H1 (cell line): Measurements from ENCODE around the gene KIR2DL3. TPM values are rescaled to one million over a fixed set of nuclear protein-coding genes. Genes with fewer than 3 reads are reported as not detected.

Experiments
- CTCF ChIA-PET: fragments of 300-600 bp; sonication (Branson Sonifier 250); formaldehyde crosslinking; loops from one replicate; lab custom pipeline; 2021; ENCODE audit not compliant: partially characterized antibody; lab: Charles Lee
- POLR2A ChIA-PET: fragments of 300-600 bp; sonication (Branson Sonifier 250); formaldehyde crosslinking; loops from one replicate; lab custom pipeline; 2021; ENCODE audit warnings: inconsistent platforms; ENCODE audit not compliant: partially characterized antibody; lab: Charles Lee
- DNase-seq, 2 experiments: peaks; one replicate each; pipeline versions ENCODE4 v3.0.0 to v3.0.0-alpha.2; 2010 to 2022; ENCODE audit warnings: low spot score in 2 of 2, low read depth in 1 of 2, mixed read lengths in 1 of 2
- FAIRE-seq: peaks from 2 replicates; lab custom pipeline; 2011; peaks lifted over from hg19 to GRCh38; lab: Jason Lieb, UNC
- H2AFZ ChIP-seq: 2 replicates; pipeline ENCODE4 v1.8.1; 2012; ENCODE audit warnings: low read length, inconsistent platforms
- H2AK5ac ChIP-seq: 2 replicates; pipeline ENCODE4 v1.6.1; 2013; ENCODE audit warnings: low read depth, low read length
- H2BK120ac ChIP-seq: replicated peaks from 2 replicates; pipeline ENCODE3; 2013; ENCODE audit warnings: low read depth, low read length, inconsistent platforms
- H2BK12ac ChIP-seq: 2 replicates; pipeline ENCODE4 v1.6.1; 2013; ENCODE audit warnings: low read depth, low read length
- H2BK15ac ChIP-seq: 2 replicates; pipeline ENCODE4 v1.6.1; 2013; ENCODE audit warnings: low read length
- H2BK20ac ChIP-seq: 2 replicates; pipeline ENCODE4 v1.6.1; 2013; ENCODE audit warnings: low read length
- H2BK5ac ChIP-seq: 2 replicates; pipeline ENCODE4 v1.6.1; 2013; ENCODE audit warnings: low read depth, low read length
- H3K14ac ChIP-seq: 2 replicates; pipeline ENCODE4 v1.6.1; 2013; ENCODE audit warnings: inconsistent platforms; ENCODE audit not compliant: insufficient read length
- H3K18ac ChIP-seq: 2 replicates; pipeline ENCODE4 v1.6.1; 2013; ENCODE audit warnings: low read length; ENCODE audit errors: extremely low read depth
- H3K23ac ChIP-seq: 2 replicates; pipeline ENCODE4 v1.6.1; 2013; ENCODE audit warnings: inconsistent platforms; ENCODE audit not compliant: insufficient read length
- H3K23me2 ChIP-seq: 2 replicates; pipeline ENCODE4 v1.6.1; 2013; ENCODE audit warnings: low read depth, low read length
- H3K27ac ChIP-seq: 2 replicates; pipeline ENCODE4 v1.6.1; 2011; ENCODE audit warnings: low read depth, low read length, inconsistent platforms
- H3K27me3 ChIP-seq, 4 experiments: replicated peaks in 1 of 4; 1 replicate in 1 of 4; 2 replicates in 3 of 4; pipeline versions ENCODE4 v1.6.1 to v1.8.1; 2011 to 2013; ENCODE audit warnings: low read length in 3 of 4, mild to moderate bottlenecking in 3 of 4, inconsistent platforms in 2 of 4, mixed read lengths in 2 of 4, moderate library complexity in 1 of 4; ENCODE audit not compliant: control insufficient read depth in 3 of 4, insufficient read depth in 3 of 4; ENCODE audit errors: extremely low read depth in 1 of 4
- H3K36me3 ChIP-seq, 4 experiments: 2 replicates each; pipeline versions ENCODE4 v1.6.1 to v1.8.1; 2011 to 2013; ENCODE audit warnings: mild to moderate bottlenecking in 4 of 4, low read length in 3 of 4, moderate library complexity in 2 of 4, control low read depth in 1 of 4, inconsistent platforms in 1 of 4; ENCODE audit not compliant: insufficient read depth in 4 of 4, control insufficient read depth in 2 of 4
- H3K4ac ChIP-seq: replicated peaks from 2 replicates; pipeline ENCODE3; 2013; ENCODE audit warnings: low read length, low read depth, mixed read lengths, inconsistent platforms; ENCODE audit not compliant: insufficient read length
- H3K4me1 ChIP-seq, 4 experiments: replicated peaks in 1 of 4; 1 replicate in 1 of 4; 2 replicates in 3 of 4; pipeline versions ENCODE4 v1.6.1 to v1.8.1; 2011 to 2013; ENCODE audit warnings: low read length in 3 of 4, inconsistent platforms in 2 of 4, mixed read lengths in 1 of 4; ENCODE audit not compliant: insufficient read depth in 4 of 4, control insufficient read depth in 3 of 4
- H3K4me2 ChIP-seq, 2 experiments: 2 replicates each; pipeline versions ENCODE4 v1.6.1 to v1.8.1; 2011 to 2013; ENCODE audit warnings: low read depth in 2 of 2, low read length in 2 of 2, control low read depth in 1 of 2, inconsistent platforms in 1 of 2, mild to moderate bottlenecking in 1 of 2; ENCODE audit not compliant: insufficient read depth in 1 of 2
- H3K4me3 ChIP-seq, 4 experiments: fragments of 200-600, 300-600 bp in 1 of 4; sonication (generic), shearing (Covaris generic), sonication (Bioruptor Twin) in 1 of 4; 2 replicates each; pipeline versions ENCODE4 v1.5.1 to v1.8.1; 2011 to 2016; ENCODE audit warnings: low read length in 4 of 4, low read depth in 3 of 4, control low read depth in 2 of 4, inconsistent platforms in 2 of 4, mild to moderate bottlenecking in 2 of 4, mixed read lengths in 1 of 4, moderate library complexity in 1 of 4; ENCODE audit not compliant: insufficient read depth in 2 of 4; ENCODE audit errors: extremely low read depth in 1 of 4
- H3K56ac ChIP-seq: replicated peaks from 2 replicates; pipeline ENCODE3; 2013; ENCODE audit warnings: low read depth, mild to moderate bottlenecking, mixed read lengths, low read length, inconsistent platforms; ENCODE audit not compliant: insufficient read length
- H3K79me1 ChIP-seq: 2 replicates; pipeline ENCODE4 v1.6.1; 2013; ENCODE audit warnings: low read depth, low read length, control low read depth
- H3K79me2 ChIP-seq, 2 experiments: 2 replicates each; pipeline versions ENCODE4 v1.6.1 to v1.8.1; 2012 to 2013; ENCODE audit warnings: low read length in 2 of 2, mild to moderate bottlenecking in 2 of 2, inconsistent platforms in 1 of 2; ENCODE audit not compliant: insufficient read depth in 2 of 2, control insufficient read depth in 1 of 2
- H3K9ac ChIP-seq, 4 experiments: replicated peaks in 1 of 4; 1 replicate in 1 of 4; 2 replicates in 3 of 4; pipeline versions ENCODE4 v1.6.1 to v1.8.1; 2011 to 2013; ENCODE audit warnings: low read depth in 3 of 4, low read length in 3 of 4, control low read depth in 2 of 4, mild to moderate bottlenecking in 2 of 4, moderate library complexity in 2 of 4, inconsistent platforms in 1 of 4; ENCODE audit errors: extremely low read depth in 1 of 4
- H3K9me3 ChIP-seq, 2 experiments: 2 replicates each; pipeline versions ENCODE4 v1.6.1 to v1.8.1; 2012 to 2013; ENCODE audit warnings: mild to moderate bottlenecking in 2 of 2, moderate library complexity in 2 of 2, control low read depth in 1 of 2, inconsistent platforms in 1 of 2, low read depth in 1 of 2, low read length in 1 of 2, mixed read lengths in 1 of 2; ENCODE audit not compliant: insufficient read depth in 2 of 2
- H4K20me1 ChIP-seq, 2 experiments: replicated peaks in 1 of 2; 2 replicates each; pipeline versions ENCODE3 to v1.8.1; 2011 to 2013; ENCODE audit warnings: inconsistent platforms in 2 of 2, low read length in 2 of 2, mild to moderate bottlenecking in 1 of 2; ENCODE audit not compliant: insufficient read depth in 2 of 2, control insufficient read depth in 1 of 2
- H4K5ac ChIP-seq: 2 replicates; pipeline ENCODE4 v1.6.1; 2013; ENCODE audit warnings: low read length, low read depth, mixed read lengths, inconsistent platforms; ENCODE audit not compliant: insufficient read length
- H4K8ac ChIP-seq: 2 replicates; pipeline ENCODE4 v1.8.0; 2013; ENCODE audit warnings: mild to moderate bottlenecking, moderate library complexity, low read length, inconsistent platforms; ENCODE audit not compliant: insufficient read depth; ENCODE audit errors: extremely low read depth
- H4K91ac ChIP-seq: replicated peaks from 2 replicates; pipeline ENCODE3; 2013; ENCODE audit warnings: low read length, mixed read lengths, inconsistent platforms; ENCODE audit not compliant: insufficient read length
- ASH2L ChIP-seq: fragments of 200-600, 300-600 bp; sonication (generic); IDR thresholded peaks from one replicate; pipeline ENCODE4 v1.7.1; 2017; ENCODE audit warnings: low read length
- CBX8 ChIP-seq: fragments of 300-800, 300-1000 bp; sonication (generic); IDR thresholded peaks from 2 replicates; pipeline ENCODE4 v1.7.1; 2016; ENCODE audit warnings: low read depth, low read length, borderline replicate concordance
- CTBP2 ChIP-seq: IDR thresholded peaks from 2 replicates; pipeline ENCODE4 v1.7.0; 2011; ENCODE audit warnings: borderline replicate concordance, mild to moderate bottlenecking, moderate library complexity, mixed read lengths, low read length; ENCODE audit not compliant: insufficient read depth, insufficient read length
- CTCF ChIP-seq, 3 experiments: IDR thresholded peaks; 1 replicate in 2 of 3; 2 replicates in 1 of 3; pipeline versions ENCODE4 v1.5.1 to v1.6.1; 2011; ENCODE audit warnings: low read length in 3 of 3, mild to moderate bottlenecking in 3 of 3, inconsistent platforms in 2 of 3, low read depth in 1 of 3, moderate library complexity in 1 of 3; ENCODE audit not compliant: insufficient read depth in 1 of 3; ENCODE audit errors: control extremely low read depth in 1 of 3
- EZH2 ChIP-seq: fragments of 200-600 bp; sonication (generic); IDR thresholded peaks from 2 replicates; pipeline ENCODE4 v1.7.1; 2012; ENCODE audit warnings: low read depth, mild to moderate bottlenecking, moderate library complexity, low read length, inconsistent platforms; ENCODE audit not compliant: severe bottlenecking
- JUN ChIP-seq: IDR thresholded peaks from 2 replicates; pipeline ENCODE4 v1.6.1; 2011; ENCODE audit warnings: low read depth, mild to moderate bottlenecking, improper control_type of control experiment, low read length
- KDM5A ChIP-seq: fragments of 200-600 bp; IDR thresholded peaks from 2 replicates; pipeline ENCODE4 v1.7.1; 2012; ENCODE audit warnings: mild to moderate bottlenecking, low read length, inconsistent platforms, mixed read lengths
- MAX ChIP-seq: IDR thresholded peaks from 2 replicates; pipeline ENCODE4 v1.6.1; 2012; ENCODE audit warnings: inconsistent platforms
- NRF1 ChIP-seq: IDR thresholded peaks from 2 replicates; pipeline ENCODE4 v1.6.1; 2011; ENCODE audit warnings: mild to moderate bottlenecking, low read depth, low read length, improper control_type of control experiment
- POLR2AphosphoS5 ChIP-seq: IDR thresholded peaks from 2 replicates; pipeline ENCODE4 v1.6.1; 2011; ENCODE audit warnings: low read depth, low read length
- RFX5 ChIP-seq: IDR thresholded peaks from 2 replicates; pipeline ENCODE4 v1.6.1; 2011; ENCODE audit warnings: low read depth, low read length, improper control_type of control experiment, borderline replicate concordance
- SRF ChIP-seq: IDR thresholded peaks from 2 replicates; pipeline ENCODE4 v1.6.1; 2011; ENCODE audit warnings: mild to moderate bottlenecking, low read depth, low read length, moderate library complexity
- WGBS, 2 experiments: shearing (Covaris generic) in 1 of 2; methylation state at CpG; one replicate each; pipeline versions ENCODE4 v1.1.6 to v1.1.7; 2013 to 2015; ENCODE audit warnings: low lambda C conversion rate in 2 of 2, mixed read lengths in 2 of 2, inconsistent platforms in 1 of 2, low coverage in 1 of 2, missing lambda C conversion rate in 1 of 2; ENCODE audit not compliant: insufficient replicate concordance in 2 of 2, insufficient coverage in 1 of 2, insufficient read length in 1 of 2; ENCODE audit errors: extremely low coverage in 1 of 2, missing lambda C conversion rate in 1 of 2; 5-methylcytosine and 5-hydroxymethylcytosine counted together
- polyA plus RNA-seq, 7 experiments: library from polyadenylated mRNA; depleted of rRNA in 3 of 7; stranded (reverse) in 5 of 7; unstranded in 2 of 7; fragments of >200 nt in 5 of 7; fragments of 200-250 nt in 2 of 7; gene quantifications; 1 replicate in 5 of 7; 2 replicates in 1 of 7; 4 replicates in 1 of 7; pipeline versions ENCODE4 v1.2.1 to v1.2.3, GENCODE V29; 2011 to 2013; ENCODE audit warnings: missing spikeins in 2 of 7, mixed read lengths in 2 of 7
- total RNA-seq: library from RNA; stranded (reverse); fragmentation: NEBNext Ultra II Directional; extraction: Animal tissue kit (Norgen Biotek cat#: 25700); gene quantifications from 2 replicates; pipeline ENCODE4 v1.2.1, GENCODE V29; 2021

KIR2DL3 gene
- total and polyA plus RNA-seq, 2 of the 8 experiments (the other 6 are each of a cell fraction or from before 2014, with no cell fraction given) = not detected

GRCh38 chr19:54738715-54739114, 402 bp downstream of the KIR2DL3 start:
- Histone ChIP-seq H3K9me3 (peaks cover 36 to 81% of the 10 kb centered on the region in 2 experiments; a peak in 3 of 4 replicates), H2BK12ac (no peak overlapping the region), H3K4ac (no peak overlapping the region), H3K27ac (no peak overlapping the region), H2AFZ (no peak overlapping the region), H3K18ac (no peak overlapping the region), H3K79me1 (no peaks in the 10 kb centered on the region), H3K36me3 (no peaks in the 10 kb centered on the region), H4K8ac (no peak overlapping the region), H2BK5ac (no peak overlapping the region), H3K23me2 (no peaks in the 10 kb centered on the region), H4K5ac (no peak overlapping the region), H2BK15ac (no peak overlapping the region), H3K79me2 (no peaks in the 10 kb centered on the region), H3K4me1 (no peaks in the 10 kb centered on the region), H2AK5ac (no peak overlapping the region), H3K4me3 (no peak overlapping the region), H3K4me2 (no peak overlapping the region), H2BK120ac (no peak overlapping the region), H4K20me1 (no peaks in the 10 kb centered on the region), H2BK20ac (no peak overlapping the region), H3K23ac (no peak overlapping the region), H3K56ac (no peak overlapping the region), H3K27me3 (no peaks in the 10 kb centered on the region), H3K9ac (no peak overlapping the region), H4K91ac (no peak overlapping the region), H3K14ac (no peak overlapping the region)
- 79% methylated on average over 1 of the region's 1 CpG; no CpG with 5 or more reads in 1 of the 2 experiments for WGBS, 2 experiments
- FAIRE-seq = no peak
- no peak for DNase-seq
- CTCF ChIA-PET = no interaction called here
- POLR2A ChIA-PET = no interaction called here
- TF ChIP-seq NRF1 = no peak
- no peak for TF ChIP-seq JUN
- TF ChIP-seq SRF = no peak
- no peak for TF ChIP-seq POLR2AphosphoS5
- no peak for TF ChIP-seq RFX5
- no peak for TF ChIP-seq EZH2
- TF ChIP-seq KDM5A = no peak
- TF ChIP-seq CBX8 = no peak
- no peak for TF ChIP-seq CTCF (IDR thresholded peaks at IDR 0.05; ENCODE audit: control extremely low read depth in 1 of 3, insufficient read depth in 1 of 3, low read depth in 1 of 3, low read length in 3 of 3)
- TF ChIP-seq CTBP2 = no peak
- TF ChIP-seq ASH2L = no peak
- no peak for TF ChIP-seq MAX
